GM19099 (cell line): ENCODE results near the gene SLC39A2.

Experiments used
- POLR2A ChIP-seq: IDR thresholded peaks from 3 replicates; pipeline ENCODE4 v1.6.1; 2011; ENCODE audit warnings: low read depth; ENCODE audit not compliant: insufficient read length; ENCODE audit errors: extremely low read depth

SLC39A2 gene

DNA sequence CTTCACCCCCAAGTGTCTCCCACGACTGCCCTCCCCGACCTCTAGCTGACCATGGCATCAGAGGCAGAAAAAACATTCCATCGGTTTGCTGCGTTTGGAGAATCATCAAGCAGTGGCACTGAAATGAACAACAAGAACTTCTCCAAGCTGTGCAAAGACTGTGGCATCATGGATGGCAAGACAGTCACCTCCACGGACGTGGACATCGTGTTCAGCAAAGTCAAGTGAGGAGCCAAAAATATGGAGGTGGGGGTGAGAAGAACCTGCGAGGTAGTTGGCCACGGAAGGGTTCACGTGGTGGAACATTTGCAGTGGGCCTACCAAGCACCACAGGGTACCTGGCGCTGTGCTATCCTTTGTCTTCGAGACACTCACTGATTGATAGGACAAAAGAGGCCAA lies 31.4 kb downstream of the SLC39A2 start:
- no peak for TF ChIP-seq POLR2A

DNA sequence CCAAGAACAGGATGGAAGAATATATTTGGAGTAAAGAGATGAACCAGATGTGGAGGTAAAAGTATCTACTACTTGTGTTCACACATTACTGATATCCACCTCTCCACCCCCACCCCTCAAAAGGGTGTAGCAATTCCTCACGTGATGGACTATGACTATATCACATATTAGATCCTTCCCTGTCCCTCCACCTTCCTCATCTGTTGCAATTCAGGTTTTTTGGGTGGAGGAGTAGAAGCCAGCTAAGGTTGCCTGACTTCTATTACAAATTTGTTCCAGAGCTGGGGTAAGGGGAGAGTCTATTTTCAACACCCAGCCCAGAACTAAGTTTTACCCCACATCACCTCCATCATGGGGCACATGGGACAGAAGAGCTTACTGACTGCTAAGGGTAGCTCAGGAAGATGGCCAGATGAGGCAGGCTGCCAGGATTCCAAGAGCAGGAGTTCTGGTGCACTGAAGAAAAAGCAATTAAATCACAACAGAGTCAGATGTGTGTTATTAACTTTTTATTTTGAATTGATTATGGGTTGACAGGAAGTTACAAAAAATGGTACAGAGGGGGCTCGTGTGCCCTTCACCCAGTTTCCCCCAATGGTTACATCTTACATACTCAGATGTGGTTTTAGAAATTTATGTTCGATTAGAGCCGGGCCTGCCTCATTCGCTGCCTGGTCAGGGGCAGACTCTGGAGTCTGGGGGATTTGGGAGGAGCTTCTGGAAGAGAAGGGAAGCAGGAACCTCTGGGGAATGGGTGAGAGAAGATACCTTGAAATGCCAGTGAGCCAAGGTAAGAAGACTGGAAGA lies 33.4 kb downstream of the SLC39A2 start:
- TF ChIP-seq POLR2A = no peak

DNA sequence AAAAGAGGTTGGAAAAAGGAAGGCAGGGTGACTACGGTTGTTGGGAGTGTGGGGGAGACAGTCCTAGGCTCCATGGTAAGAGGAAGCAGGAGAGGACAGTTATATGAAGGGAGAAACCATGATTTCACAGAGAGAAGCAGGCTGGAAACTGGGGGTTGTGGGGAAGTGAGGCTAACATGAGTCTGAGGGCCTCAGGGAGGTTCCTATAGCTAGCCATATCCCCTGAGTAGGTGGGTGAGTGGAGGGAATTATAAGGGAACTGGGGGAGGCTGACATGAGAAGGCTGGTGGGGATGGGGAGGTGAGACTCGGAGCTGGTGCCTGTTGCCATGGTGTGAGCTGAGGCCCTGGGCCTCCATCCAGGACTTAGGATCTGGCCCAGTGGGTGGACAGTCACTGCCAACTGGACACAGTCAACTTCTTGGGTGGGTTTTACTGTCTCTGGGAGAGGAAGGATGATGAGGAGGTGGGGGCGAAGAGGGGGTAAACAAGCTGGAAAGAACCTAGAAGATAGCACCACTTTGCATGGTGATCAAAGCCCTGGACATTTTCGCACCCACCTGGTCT lies 34.1 kb downstream of the SLC39A2 start:
- no peak for TF ChIP-seq POLR2A

DNA sequence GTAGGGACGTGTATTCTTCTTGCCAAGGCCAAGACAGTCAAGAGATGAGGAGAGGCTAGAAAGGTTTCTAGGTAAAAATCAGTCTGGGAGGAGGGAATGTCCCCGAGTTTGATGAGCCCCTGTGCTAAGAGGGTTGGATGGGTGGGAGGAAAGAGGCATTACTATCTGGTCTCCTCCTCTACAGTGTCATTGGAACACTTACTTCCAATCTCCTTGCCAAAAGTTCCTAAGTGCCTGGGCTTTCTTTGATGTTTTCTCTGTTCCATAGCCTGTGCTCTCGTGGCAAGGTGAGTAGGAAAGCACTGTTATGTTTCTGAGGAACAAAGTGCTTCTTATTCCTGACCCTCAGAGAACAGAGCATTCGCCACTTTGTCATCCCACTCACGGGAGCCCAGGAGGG lies 35.6 kb downstream of the SLC39A2 start, which contains the start of gene RNASE13:
TSS of gene RNASE13 (minus strand) at position 101 of the 400 bp plus-strand sequence. CDS start 519 bp downstream, outside the sequence.
- no peak for TF ChIP-seq POLR2A

DNA sequence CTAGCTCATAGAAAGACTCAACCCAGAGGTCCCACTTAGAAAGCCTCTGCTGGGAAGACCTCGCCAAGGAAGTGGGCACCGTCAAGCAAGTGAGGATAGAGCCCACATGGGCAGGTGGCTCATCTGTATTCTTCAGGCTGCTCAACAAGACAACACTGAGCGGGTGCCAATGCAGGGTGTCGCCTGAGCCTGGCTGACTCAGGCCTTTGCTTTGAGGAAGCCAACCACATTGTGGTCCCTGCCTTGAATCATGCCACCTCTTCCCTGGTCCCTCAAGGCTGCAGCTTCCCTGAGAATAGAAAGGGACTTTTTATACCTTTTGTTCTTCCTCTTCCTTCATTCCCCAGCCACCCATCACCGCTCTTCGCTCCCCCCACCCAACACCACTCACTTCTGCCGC lies 37.7 kb downstream of the SLC39A2 start:
- TF ChIP-seq POLR2A = no peak

DNA sequence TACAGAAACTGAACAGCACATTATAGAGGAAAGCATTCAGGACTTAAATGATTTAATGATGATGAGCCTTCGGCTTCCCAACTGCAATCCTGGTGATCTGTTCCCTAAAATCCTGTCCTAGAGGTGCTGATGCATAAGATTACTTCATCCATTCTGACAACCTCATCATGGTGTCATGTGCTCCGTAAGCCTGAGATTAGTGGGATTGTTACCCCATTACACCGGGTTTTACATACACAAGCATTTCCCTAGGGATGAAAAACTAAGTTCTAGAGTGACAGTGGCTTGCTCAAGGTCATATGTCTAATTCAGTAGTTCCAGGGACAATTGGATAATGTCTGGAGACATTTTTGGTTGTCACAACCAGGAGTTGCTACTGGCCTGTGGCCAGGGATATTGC lies 38.1 kb downstream of the SLC39A2 start:
- TF ChIP-seq POLR2A = no peak

DNA sequence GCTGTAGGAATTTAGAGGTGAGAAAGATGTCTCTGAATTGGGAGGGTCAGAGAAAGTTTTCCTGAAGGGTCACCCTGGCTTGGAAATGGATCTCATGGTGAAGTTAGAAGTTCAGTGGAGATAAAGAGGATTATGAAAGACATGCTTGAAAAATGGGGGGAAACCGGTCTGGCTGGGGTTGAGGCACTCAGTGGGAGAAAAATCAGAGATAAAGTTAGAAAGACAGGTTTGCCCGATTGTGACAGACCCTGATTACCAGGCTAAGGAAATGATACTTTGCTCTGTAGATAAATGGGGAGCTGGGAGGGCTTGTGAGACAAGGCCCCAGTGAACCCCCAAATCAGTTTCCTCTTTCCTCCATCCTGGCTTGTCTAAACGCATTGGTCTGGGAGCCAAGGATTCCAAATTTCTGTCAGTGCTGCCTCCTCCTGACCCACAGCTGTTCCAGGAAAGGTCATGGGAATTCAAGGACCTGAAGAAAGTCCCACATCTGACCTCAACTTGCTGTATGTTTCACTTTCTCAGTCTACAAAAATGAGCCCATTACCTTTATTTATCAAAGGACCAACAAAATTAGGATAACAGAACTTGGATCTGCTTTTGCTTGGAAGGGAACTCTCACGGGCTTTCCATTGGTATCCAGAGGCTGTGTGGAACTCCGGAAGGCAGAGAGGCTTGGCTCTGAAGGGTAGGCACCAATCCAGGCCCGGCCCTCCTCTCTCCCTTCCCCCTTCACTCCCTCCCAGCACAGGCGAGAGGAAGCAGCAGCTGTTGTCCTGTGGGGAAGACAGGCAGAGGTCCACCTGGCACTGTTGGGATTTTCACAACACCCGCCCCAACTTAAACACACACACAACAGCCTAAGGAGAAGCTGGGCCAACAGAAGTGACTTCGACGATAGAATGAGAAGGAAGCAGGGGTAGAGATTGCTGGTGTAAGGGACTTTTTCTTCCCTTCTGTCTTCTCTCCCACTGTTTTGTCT lies 39.6 kb downstream of the SLC39A2 start:
- TF ChIP-seq POLR2A = no peak

DNA sequence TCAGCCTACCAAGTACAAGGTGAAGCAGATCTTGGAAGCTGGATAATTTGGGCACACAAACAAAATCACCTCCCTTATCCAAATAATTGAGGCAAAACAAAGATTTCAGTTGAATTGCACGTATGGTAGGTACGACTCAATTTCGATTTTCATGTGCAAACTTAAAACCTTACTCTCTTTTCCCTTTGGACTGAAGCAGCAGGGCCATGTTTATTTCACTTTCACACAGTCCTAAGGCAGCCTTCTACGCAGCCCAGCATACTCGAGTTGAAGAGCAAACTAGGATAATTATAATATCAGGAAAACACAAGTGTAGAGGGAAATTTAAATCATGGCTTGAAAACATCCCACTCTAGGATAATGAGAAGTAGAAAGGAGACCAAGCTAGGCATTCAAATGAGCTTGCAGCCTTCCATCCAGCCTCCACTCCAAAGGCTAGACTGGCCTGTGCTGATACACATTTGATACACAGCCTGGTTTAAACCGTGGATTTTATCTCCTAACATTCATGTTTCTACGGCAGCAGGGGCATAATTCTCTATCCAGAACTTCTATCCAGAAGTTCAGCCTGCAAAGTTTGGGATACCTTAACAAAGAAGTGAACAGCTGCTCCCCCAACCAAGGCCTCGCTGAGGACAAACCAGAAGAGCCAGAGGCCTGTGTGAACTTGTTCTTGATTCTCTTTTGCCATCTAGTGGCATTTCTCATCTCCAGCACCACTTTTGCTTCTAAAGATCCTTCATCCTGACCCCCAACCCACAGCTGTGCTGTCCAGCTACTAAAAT lies 40.7 kb downstream of the SLC39A2 start:
- TF ChIP-seq POLR2A = no peak

DNA sequence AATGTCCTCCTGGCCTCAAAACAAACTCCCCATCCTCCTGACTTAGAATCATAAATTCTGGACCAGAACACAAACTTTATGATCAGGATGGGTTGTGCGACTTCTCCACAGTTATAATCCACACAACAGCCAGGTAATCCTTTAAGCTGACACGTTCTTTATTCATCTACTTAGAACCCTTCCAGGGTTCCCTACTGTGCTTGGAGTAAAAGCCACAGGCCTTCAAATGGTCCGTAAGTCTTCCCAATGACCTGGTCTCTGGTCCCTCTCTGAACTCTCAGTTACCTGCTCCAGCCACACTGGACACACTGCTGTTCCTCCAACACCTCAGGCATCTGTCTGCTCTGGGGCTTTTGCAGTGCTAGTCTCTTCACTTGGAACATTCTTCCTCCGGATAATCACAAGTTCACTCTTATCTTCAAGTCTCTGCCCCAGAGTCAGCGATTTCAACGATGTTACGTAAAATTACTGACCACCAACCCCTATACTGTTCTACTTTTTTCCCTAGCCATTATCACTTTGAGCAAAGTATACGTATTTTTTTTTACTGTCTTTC lies 41.4 kb downstream of the SLC39A2 start:
- no peak for TF ChIP-seq POLR2A

DNA sequence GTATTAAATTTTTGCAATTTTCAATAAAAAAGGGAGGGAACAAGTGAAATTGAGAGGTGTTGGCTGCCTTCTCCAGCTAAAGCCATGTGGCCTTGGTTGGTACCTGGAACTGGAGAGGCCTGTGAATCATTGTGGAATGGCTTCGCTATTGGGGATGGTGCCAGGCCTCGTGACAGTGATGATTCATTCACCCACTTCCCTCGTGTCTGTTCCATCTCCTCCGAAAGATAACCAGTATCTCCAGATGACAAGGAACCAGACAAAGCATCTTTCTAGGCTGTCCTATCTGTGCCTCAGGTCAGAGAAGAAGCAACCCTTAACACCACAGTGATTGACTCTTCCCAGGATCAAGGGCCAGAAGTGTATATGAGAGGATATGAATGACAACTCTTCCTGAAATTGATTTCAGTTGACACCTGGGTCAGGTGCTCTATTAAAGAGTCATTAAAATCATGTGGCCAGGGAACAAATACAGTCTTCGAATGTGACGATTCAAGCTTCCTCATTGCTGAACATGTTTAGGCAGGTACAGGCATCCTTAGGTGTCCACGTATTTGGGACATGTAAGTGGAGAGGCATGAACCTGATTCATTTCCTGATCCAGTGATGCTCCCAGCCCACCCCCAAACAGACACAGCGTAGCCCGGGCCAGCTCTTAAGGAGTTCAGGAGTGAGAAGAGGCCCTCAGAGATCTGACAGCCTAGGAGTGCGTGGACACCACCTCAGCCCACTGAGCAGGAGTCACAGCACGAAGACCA lies 42.8 kb downstream of the SLC39A2 start, which contains the start of gene RNASE7:
TSS of gene RNASE7 (plus strand) at position 687 of the 758 bp plus-strand sequence. CDS start 631 bp downstream, outside the sequence.
- TF ChIP-seq POLR2A = no peak

DNA sequence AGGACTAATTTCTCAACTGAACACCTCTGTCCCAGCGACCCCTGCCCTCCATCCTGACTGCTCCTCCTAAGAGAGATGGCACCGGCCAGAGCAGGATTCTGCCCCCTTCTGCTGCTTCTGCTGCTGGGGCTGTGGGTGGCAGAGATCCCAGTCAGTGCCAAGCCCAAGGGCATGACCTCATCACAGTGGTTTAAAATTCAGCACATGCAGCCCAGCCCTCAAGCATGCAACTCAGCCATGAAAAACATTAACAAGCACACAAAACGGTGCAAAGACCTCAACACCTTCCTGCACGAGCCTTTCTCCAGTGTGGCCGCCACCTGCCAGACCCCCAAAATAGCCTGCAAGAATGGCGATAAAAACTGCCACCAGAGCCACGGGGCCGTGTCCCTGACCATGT lies 43.8 kb downstream of the SLC39A2 start:
- TF ChIP-seq POLR2A = no peak

DNA sequence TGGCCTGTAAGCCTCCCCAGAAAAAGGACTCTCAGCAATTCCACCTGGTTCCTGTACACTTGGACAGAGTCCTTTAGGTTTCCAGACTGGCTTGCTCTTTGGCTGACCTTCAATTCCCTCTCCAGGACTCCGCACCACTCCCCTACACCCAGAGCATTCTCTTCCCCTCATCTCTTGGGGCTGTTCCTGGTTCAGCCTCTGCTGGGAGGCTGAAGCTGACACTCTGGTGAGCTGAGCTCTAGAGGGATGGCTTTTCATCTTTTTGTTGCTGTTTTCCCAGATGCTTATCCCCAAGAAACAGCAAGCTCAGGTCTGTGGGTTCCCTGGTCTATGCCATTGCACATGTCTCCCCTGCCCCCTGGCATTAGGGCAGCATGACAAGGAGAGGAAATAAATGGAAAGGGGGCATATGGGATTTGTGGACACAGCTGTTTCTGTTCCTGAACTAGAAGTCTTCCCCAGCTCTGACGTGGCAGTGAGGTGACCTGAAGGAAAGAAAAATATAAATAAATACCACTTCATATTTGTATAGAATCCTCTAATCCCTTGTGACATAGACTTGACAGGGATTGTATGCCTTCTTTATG lies 44.4 kb downstream of the SLC39A2 start:
- TF ChIP-seq POLR2A = no peak
